ENCODE measurements around the gene COL8A1. TPM values are rescaled to one million over a fixed set of nuclear protein-coding genes. Genes with fewer than 3 reads are reported as not detected.

The COL8A1 gene
- total and polyA plus RNA-seq, 8 donors, result 0.24 to 10.1 (median 0.59) TPM

GRCh38 chr3:99767291-99767690 lies 128.9 kb downstream of the COL8A1 start:
- H3K9me3 ChIP-seq, result no peaks in the 10 kb centered on the region
- no peaks in the 10 kb centered on the region for H3K4me1 ChIP-seq
- no peak for ATAC-seq
- 85 to 88% methylated on average over 2 of the region's 2 CpGs for WGBS, 2 donors
- no peak for DNase-seq
- no peak for FAIRE-seq
- intact Hi-C loops (cut with DNase I), result no loop called here
- H3K4me3 ChIP-seq, result no peak overlapping the region
- no peaks in the 10 kb centered on the region for H3K36me3 ChIP-seq
- TF ChIP-seq, protein P1, sequence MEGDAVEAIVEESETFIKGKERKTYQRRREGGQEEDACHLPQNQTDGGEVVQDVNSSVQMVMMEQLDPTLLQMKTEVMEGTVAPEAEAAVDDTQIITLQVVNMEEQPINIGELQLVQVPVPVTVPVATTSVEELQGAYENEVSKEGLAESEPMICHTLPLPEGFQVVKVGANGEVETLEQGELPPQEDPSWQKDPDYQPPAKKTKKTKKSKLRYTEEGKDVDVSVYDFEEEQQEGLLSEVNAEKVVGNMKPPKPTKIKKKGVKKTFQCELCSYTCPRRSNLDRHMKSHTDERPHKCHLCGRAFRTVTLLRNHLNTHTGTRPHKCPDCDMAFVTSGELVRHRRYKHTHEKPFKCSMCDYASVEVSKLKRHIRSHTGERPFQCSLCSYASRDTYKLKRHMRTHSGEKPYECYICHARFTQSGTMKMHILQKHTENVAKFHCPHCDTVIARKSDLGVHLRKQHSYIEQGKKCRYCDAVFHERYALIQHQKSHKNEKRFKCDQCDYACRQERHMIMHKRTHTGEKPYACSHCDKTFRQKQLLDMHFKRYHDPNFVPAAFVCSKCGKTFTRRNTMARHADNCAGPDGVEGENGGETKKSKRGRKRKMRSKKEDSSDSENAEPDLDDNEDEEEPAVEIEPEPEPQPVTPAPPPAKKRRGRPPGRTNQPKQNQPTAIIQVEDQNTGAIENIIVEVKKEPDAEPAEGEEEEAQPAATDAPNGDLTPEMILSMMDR (IDR thresholded peaks at IDR 0.05), result no peak
- H3K27me3 ChIP-seq, result no peaks in the 10 kb centered on the region
- no peak overlapping the region for H3K27ac ChIP-seq

GRCh38 chr3:99768126-99768525 lies 129.7 kb downstream of the COL8A1 start:
- intact Hi-C loops (cut with DNase I), result no loop called here
- ATAC-seq (no peak), FAIRE-seq (no peak), DNase-seq (no peak)
- H3K27me3 ChIP-seq, result no peaks in the 10 kb centered on the region
- H3K4me1 ChIP-seq, result no peaks in the 10 kb centered on the region
- H3K9me3 ChIP-seq, result no peaks in the 10 kb centered on the region
- H3K36me3 ChIP-seq, result no peaks in the 10 kb centered on the region
- WGBS, 2 donors, result 91 to 92% methylated on average over 1 of the region's 1 CpG
- TF ChIP-seq, protein P1 (IDR thresholded peaks at IDR 0.05), result no peak
- H3K27ac ChIP-seq, result no peak overlapping the region
- H3K4me3 ChIP-seq, result no peak overlapping the region

DNA sequence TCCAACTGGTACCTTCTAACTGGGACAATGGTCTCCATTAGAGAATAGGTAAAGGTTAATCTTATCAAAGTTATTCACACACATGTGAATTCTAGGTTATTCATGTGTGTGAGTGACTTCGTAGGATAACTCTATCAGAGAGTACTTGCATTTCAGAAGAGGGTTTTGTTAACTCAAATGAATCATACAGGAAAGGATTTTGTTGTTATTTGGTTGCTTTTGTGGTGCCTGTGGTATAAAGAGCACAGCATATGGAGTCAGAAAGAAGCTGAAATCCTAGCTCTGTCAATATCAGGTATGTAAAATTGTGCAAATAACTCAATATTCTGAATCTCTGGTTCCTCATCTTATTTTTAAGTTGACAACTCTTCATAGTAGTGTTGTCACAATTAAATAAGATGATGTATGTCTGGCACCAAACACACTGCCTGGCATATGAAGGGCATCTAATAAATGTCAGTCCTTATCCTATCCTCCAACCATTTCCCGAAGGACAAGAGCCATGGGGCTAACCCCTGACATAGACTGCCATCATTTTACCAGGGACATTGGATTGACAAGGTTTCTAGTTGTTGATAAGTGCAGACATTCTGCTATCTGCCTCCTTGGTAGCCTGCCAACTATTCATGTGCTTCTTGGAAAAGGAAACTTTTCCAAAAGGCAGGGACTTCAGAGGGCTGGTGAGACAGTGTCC lies 130.6 kb downstream of the COL8A1 start:
- 64 to 78% methylated on average over 2 of the region's 2 CpGs for WGBS, 2 donors

GRCh38 chr3:99772171-99772570 lies 133.8 kb downstream of the COL8A1 start:
- Histone ChIP-seq H3K4me1 (no peaks in the 10 kb centered on the region), H3K36me3 (no peaks in the 10 kb centered on the region), H3K4me3 (no peak overlapping the region), H3K27ac (no peak overlapping the region), H3K27me3 (no peaks in the 10 kb centered on the region), H3K9me3 (no peaks in the 10 kb centered on the region)
- ATAC-seq, result no peak
- intact Hi-C loops (cut with DNase I), result no loop called here
- WGBS, 2 donors, result 87 to 91% methylated on average over 3 of the region's 3 CpGs
- TF ChIP-seq, protein P1 (IDR thresholded peaks at IDR 0.05), result no peak
- DNase-seq, result no peak
- FAIRE-seq, result no peak

More for the DNA sequence above, 130.6 kb downstream of the COL8A1 start:
- intact Hi-C loops (cut with DNase I), result no loop called here
- DNase-seq (no peak), FAIRE-seq (no peak), ATAC-seq (no peak)
- Histone ChIP-seq H3K4me1 (no peaks in the 10 kb centered on the region), H3K36me3 (no peaks in the 10 kb centered on the region), H3K4me3 (no peak overlapping the region), H3K27ac (no peak overlapping the region), H3K9me3 (no peaks in the 10 kb centered on the region), H3K27me3 (no peaks in the 10 kb centered on the region)
- TF ChIP-seq, protein P1 (IDR thresholded peaks at IDR 0.05), result no peak

- Histone ChIP-seq H3K4me3 (no peak overlapping the region), H3K9me3 (no peaks in the 10 kb centered on the region), H3K36me3 (no peaks in the 10 kb centered on the region), H3K27ac (no peak overlapping the region), H3K4me1 (no peaks in the 10 kb centered on the region), H3K27me3 (no peaks in the 10 kb centered on the region)
- no peak for DNase-seq
- ATAC-seq, result no peak
- TF ChIP-seq, protein P1 (IDR thresholded peaks at IDR 0.05), result no peak
- 54 to 83% methylated on average over 1 of the region's 1 CpG for WGBS, 2 donors
- FAIRE-seq, result no peak
- intact Hi-C loops (cut with DNase I), result no loop called here
These were observed 134.3 kb downstream of the COL8A1 start for GRCh38 chr3:99772671-99773070.
